Suppressor macrophage (primary cell): Measurements from ENCODE around the gene DHX9.
A peak's percentile ranks its signal among the peaks of the same experiment; 100 is the strongest.

ENCODE experiments used
- DNase-seq, 4 experiments: peaks; one replicate each; pipeline ENCODE4 v3.0.0-alpha.2; 2020 to 2022

The DHX9 gene

GRCh38 chr1:182841368-182841988, 2.3 kb downstream of the DHX9 start:
- no peak for DNase-seq

GRCh38 chr1:182842265-182842664, 3.1 kb downstream of the DHX9 start:
- no peak for DNase-seq

- DNase-seq = no peak
Observed at GRCh38 chr1:182845379-182845778, 6.2 kb downstream of the DHX9 start.

- no peak for DNase-seq
Observed at GRCh38 chr1:182845894-182846293, 6.7 kb downstream of the DHX9 start.

GRCh38 chr1:182847105-182847504, 8.0 kb downstream of the DHX9 start:
- DNase-seq = no peak

GRCh38 chr1:182848736-182849135, 9.6 kb downstream of the DHX9 start:
- DNase-seq = no peak

- DNase-seq = no peak
Observed at GRCh38 chr1:182850319-182850718, 11.2 kb downstream of the DHX9 start.

GRCh38 chr1:182851825-182852224, 12.7 kb downstream of the DHX9 start:
- DNase-seq = no peak

- no peak for DNase-seq
Observed at GRCh38 chr1:182855911-182856310, 16.8 kb downstream of the DHX9 start.

- no peak for DNase-seq
Observed at GRCh38 chr1:182857212-182857611, 18.1 kb downstream of the DHX9 start.

- DNase-seq = no peak
Observed at GRCh38 chr1:182860658-182861057, 21.5 kb downstream of the DHX9 start.

- DNase-seq = no peak
Observed at GRCh38 chr1:182861994-182862393, 22.8 kb downstream of the DHX9 start.

GRCh38 chr1:182862827-182863226, 23.7 kb downstream of the DHX9 start:
- no peak for DNase-seq

GRCh38 chr1:182863940-182864339, 24.8 kb downstream of the DHX9 start:
- no peak for DNase-seq

- DNase-seq = no peak
Observed at GRCh38 chr1:182867861-182868260, 28.7 kb downstream of the DHX9 start.

- no peak for DNase-seq
Observed at GRCh38 chr1:182869241-182869666, 30.1 kb downstream of the DHX9 start.

GRCh38 chr1:182872881-182873280, 33.7 kb downstream of the DHX9 start:
- no peak for DNase-seq

- no peak for DNase-seq
Observed at GRCh38 chr1:182875889-182876288, 36.7 kb downstream of the DHX9 start.

- no peak for DNase-seq
Observed at GRCh38 chr1:182877331-182877730, 38.2 kb downstream of the DHX9 start.

- DNase-seq = no peak
Observed at GRCh38 chr1:182877842-182878241, 38.7 kb downstream of the DHX9 start.

GRCh38 chr1:182884872-182885271, 45.7 kb downstream of the DHX9 start:
- DNase-seq = peak in 1 of 4 experiments; percentile 23

GRCh38 chr1:182885591-182885990, 46.4 kb downstream of the DHX9 start:
- no peak for DNase-seq

- DNase-seq = no peak
Observed at GRCh38 chr1:182886985-182887384, 47.8 kb downstream of the DHX9 start.

GRCh38 chr1:182888736-182889531, 49.8 kb downstream of the DHX9 start:
- peak in 1 of 4 experiments; percentile 9 for DNase-seq
